Ovary (tissue), 9 donors: ENCODE results near the gene CCSER2. TPM values are rescaled to one million over a fixed set of nuclear protein-coding genes. Genes with fewer than 3 reads are reported as not detected.
A peak's percentile ranks its signal among the peaks of the same experiment; 100 is the strongest.

Experiments used
- DNase-seq, 5 donors: peaks; one replicate each; pipeline ENCODE4 v3.0.0-alpha.2; 2019 to 2020
- H3K27ac ChIP-seq, 2 donors: fragments of 200-600 bp; one replicate each; pipeline versions ENCODE4 v1.5.1 to v1.8.0; 2019 to 2022
- H3K27me3 ChIP-seq: fragments of 200-600 bp; one replicate; pipeline ENCODE4 v1.8.0; 2022
- H3K36me3 ChIP-seq: fragments of 200-600 bp; sonication (generic); one replicate; pipeline ENCODE4 v1.5.1; 2019
- H3K4me1 ChIP-seq: one replicate; pipeline ENCODE4 v1.8.1; 2013; ENCODE audit warnings: mild to moderate bottlenecking, moderate library complexity; ENCODE audit not compliant: insufficient read depth
- H3K4me3 ChIP-seq: fragments of 200-600 bp; sonication (generic); one replicate; pipeline ENCODE4 v1.5.1; 2017
- H3K9me3 ChIP-seq, 2 donors: fragments of 200-600 bp in 1 of 2; sonication (generic) in 1 of 2; one replicate each; pipeline versions ENCODE4 v1.5.1 to v1.8.1; 2013 to 2019; ENCODE audit warnings: mild to moderate bottlenecking in 1 of 2, moderate library complexity in 1 of 2
- EP300 ChIP-seq: sonication (generic); formaldehyde crosslinking; IDR thresholded peaks from one replicate; pipeline ENCODE4 v1.6.1; 2017; ENCODE audit warnings: antibody characterized with exemption
- POLR2A ChIP-seq: fragments of 450-650 bp; IDR thresholded peaks from one replicate; pipeline ENCODE4 v1.6.1; 2017; ENCODE audit warnings: antibody characterized with exemption, mild to moderate bottlenecking, moderate library complexity
- WGBS, 3 donors: extraction: QIAGEN DNeasy Blood & Tissue Kit in 1 of 3; methylation state at CpG; one replicate each; pipeline versions ENCODE4 v1.1.5 to v1.1.7; 2013 to 2017; 5-methylcytosine and 5-hydroxymethylcytosine counted together
- intact Hi-C, 4 donors: fragments of 100-400 bp; cut with DNase I; formaldehyde crosslinking; loops; one replicate each; pipeline versions ENCODE4 v1.11.0 to v1.15.1; 2022 to 2023
- polyA plus RNA-seq, 2 donors: library from polyadenylated mRNA; stranded (reverse); fragments of 200-250 nt in 1 of 2; fragments of 350-450 nt in 1 of 2; fragmentation: Illumina TruSeq in 1 of 2; extraction: RNeasy Lipid Tissue Mini Kit (QIAGEN cat#74804) in 1 of 2; gene quantifications; one replicate each; pipeline ENCODE4 v1.2.3, GENCODE V29; 2013 to 2014
- total RNA-seq, 7 donors: library from RNA; depleted of rRNA in 2 of 7; stranded (reverse); fragments of >200 nt in 2 of 7; fragmentation: NEBNext Ultra II Directional in 3 of 7; extraction: Animal tissue kit (Norgen Biotek cat#: 25700) in 3 of 7; gene quantifications; one replicate each; pipeline versions ENCODE4 v1.1.0 to v1.2.4, GENCODE V29; 2016 to 2023
- TF ChIP-seq, protein P1 (sequence below), 3 donors: fragments of 450-650 bp in 2 of 3; fragments of 200-600 bp in 1 of 3; IDR thresholded peaks; one replicate each; pipeline versions ENCODE4 v1.5.1 to v1.8.0; 2016 to 2022; ENCODE audit warnings: antibody characterized with exemption in 3 of 3, mild to moderate bottlenecking in 1 of 3
- donor health status: DM: no; HTN: no; CAD: no; lungs with moderate emphysema.
- donor health status: DM: no; HTN: no; CAD: no.
- donor health status: Bipolar disorder and iron deficiency.
- donor health status: DM: yes; HTN: yes; CAD: no.
- donor health status: DM: no; HTN: no; CAD: no.
- donor health status: DM: yes; HTN: yes; CAD: no.

The CCSER2 gene
- total and polyA plus RNA-seq, 9 donors = 12.2 to 86.3 (median 50.7) TPM

DNA sequence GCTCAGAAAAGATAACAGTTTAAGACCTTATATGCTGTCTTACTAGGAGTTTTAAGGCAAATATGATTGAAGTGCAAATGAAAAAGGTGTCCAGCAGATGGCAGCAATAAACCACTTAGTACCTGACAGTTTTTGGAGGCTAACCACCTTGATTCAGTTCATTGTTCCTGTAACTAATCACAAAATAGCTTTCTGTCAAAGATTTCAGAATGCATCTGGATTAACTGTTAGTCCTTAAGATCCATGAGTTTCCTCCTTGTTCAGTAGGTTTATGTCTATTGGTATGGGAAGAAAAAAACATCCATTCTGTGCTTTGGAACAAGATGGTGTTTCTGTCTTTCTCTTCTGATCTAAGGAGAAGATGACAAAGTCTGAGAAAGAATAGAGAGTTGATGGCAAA, 46.6 kb downstream of the CCSER2 start:
- no peak for TF ChIP-seq POLR2A
- TF ChIP-seq, protein P1, sequence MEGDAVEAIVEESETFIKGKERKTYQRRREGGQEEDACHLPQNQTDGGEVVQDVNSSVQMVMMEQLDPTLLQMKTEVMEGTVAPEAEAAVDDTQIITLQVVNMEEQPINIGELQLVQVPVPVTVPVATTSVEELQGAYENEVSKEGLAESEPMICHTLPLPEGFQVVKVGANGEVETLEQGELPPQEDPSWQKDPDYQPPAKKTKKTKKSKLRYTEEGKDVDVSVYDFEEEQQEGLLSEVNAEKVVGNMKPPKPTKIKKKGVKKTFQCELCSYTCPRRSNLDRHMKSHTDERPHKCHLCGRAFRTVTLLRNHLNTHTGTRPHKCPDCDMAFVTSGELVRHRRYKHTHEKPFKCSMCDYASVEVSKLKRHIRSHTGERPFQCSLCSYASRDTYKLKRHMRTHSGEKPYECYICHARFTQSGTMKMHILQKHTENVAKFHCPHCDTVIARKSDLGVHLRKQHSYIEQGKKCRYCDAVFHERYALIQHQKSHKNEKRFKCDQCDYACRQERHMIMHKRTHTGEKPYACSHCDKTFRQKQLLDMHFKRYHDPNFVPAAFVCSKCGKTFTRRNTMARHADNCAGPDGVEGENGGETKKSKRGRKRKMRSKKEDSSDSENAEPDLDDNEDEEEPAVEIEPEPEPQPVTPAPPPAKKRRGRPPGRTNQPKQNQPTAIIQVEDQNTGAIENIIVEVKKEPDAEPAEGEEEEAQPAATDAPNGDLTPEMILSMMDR (IDR thresholded peaks at IDR 0.05) = peak in 2 of 3 donors; percentile 54 to 60
- peak in 1 of 5 donors; percentile 37 for DNase-seq
- intact Hi-C loops = loop anchor here in 3 of 4 donors (5.0 to 10.0 kb wide), 2 partner anchors 110 to 162 kb away; no protein-coding TSS in a partner anchor

DNA sequence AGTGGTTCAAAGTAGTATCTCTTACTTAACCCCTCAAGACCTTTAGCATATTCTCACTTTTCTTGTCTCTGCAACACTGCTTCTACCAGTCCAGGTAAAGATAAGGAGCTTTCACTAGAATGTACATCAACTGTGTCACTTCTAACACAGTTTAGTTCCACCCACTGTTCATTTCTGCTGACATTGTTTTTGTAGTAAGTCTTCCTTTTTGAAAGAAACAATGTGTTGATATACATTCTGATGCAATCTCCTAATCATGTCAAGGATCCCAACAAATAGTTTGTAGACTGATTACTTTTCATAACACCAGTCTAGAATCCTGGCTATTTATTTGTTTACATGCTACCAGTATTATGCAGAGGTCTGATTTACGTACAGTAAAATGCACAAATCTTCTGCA, 47.5 kb downstream of the CCSER2 start:
- intact Hi-C loops = loop anchor here in 3 of 4 donors (5.0 to 10.0 kb wide), 2 partner anchors 111 to 161 kb away; no protein-coding TSS in a partner anchor
- Histone ChIP-seq H3K27ac (no peak overlapping the region), H3K27me3 (no peaks in the 10 kb centered on the region), H3K36me3 (no peaks in the 10 kb centered on the region), H3K4me1 (no peaks in the 10 kb centered on the region), H3K4me3 (no peak overlapping the region), H3K9me3 (no peaks in the 10 kb centered on the region)
- no peak for DNase-seq
- WGBS, 3 donors = 94 to 97% (median 94%) methylated on average over 1 of the region's 1 CpG
- TF ChIP-seq POLR2A = no peak
- no peak for TF ChIP-seq EP300
- TF ChIP-seq, protein P1 (IDR thresholded peaks at IDR 0.05) = no peak

More for the DNA sequence above, 46.6 kb downstream of the CCSER2 start:
- no peaks in the 10 kb centered on the region for H3K27me3 ChIP-seq
- H3K9me3 ChIP-seq = no peaks in the 10 kb centered on the region
- H3K36me3 ChIP-seq = no peaks in the 10 kb centered on the region
- no peak overlapping the region for H3K4me3 ChIP-seq
- no peak overlapping the region for H3K27ac ChIP-seq
- H3K4me1 ChIP-seq = no peaks in the 10 kb centered on the region

DNA sequence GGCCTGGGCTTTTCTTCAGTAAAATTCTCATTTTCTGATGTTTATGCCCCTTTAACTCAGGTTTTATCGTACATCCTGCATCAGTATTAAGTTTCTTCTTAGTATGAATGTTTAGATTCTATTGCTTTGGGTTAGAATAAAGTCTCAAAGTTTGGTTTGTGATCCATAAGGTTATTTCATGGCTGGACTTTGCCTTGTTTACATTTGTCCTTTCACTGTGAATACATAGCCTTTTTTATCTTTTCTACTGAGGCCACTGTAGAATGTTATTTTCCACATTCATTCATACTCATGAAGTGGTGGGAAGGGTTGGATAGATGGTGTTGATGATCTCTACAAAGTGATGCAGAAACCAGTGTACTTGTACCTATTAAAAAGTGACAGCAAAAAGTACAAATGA, 59.8 kb downstream of the CCSER2 start:
- no peaks in the 10 kb centered on the region for H3K27me3 ChIP-seq
- no peak for DNase-seq
- WGBS, 3 donors = 94 to 100% (median 98%) methylated on average over 1 of the region's 1 CpG
- H3K4me3 ChIP-seq = no peak overlapping the region
- TF ChIP-seq, protein P1 (IDR thresholded peaks at IDR 0.05) = no peak
- no peak for TF ChIP-seq EP300
- TF ChIP-seq POLR2A = no peak
- no peaks in the 10 kb centered on the region for H3K36me3 ChIP-seq
- no peak overlapping the region for H3K27ac ChIP-seq
- intact Hi-C loops = no loop called here
- H3K4me1 ChIP-seq = peaks cover 1% of the 10 kb centered on the region
- no peaks in the 10 kb centered on the region for H3K9me3 ChIP-seq

DNA sequence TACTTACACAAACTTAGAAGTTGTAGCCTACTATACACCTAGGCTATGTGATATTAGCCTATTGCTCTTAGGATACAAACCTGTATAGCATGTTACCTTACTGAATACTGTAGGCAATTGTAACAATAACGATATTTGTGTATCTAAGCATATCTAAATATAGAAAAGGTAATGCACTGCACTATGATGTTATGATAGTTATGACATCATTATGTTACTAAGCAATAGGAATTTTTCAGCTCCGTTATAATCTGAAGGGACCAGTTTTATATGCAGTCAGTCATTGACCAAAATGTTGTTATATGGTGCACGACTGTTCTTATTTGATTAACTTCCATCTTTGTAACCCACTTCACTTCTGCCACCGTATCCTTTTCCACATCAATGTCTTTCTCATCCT, 62.0 kb downstream of the CCSER2 start:
- H3K4me3 ChIP-seq = no peak overlapping the region

More for the DNA sequence above, 62.0 kb downstream of the CCSER2 start:
- TF ChIP-seq, protein P1 (IDR thresholded peaks at IDR 0.05) = no peak
- no peak for DNase-seq
- intact Hi-C loops = no loop called here
- 95 to 97% (median 96%) methylated on average over 4 of the region's 4 CpGs for WGBS, 3 donors
- H3K27me3 ChIP-seq = no peaks in the 10 kb centered on the region
- peaks cover 1% of the 10 kb centered on the region for H3K4me1 ChIP-seq
- H3K9me3 ChIP-seq = peaks cover 0 to under 1% of the 10 kb centered on the region in 2 donors
- H3K36me3 ChIP-seq = no peaks in the 10 kb centered on the region
- H3K27ac ChIP-seq = no peak overlapping the region
